K562 (cell line): ENCODE measurements around the gene ZSCAN29. TPM values are rescaled to one million over a fixed set of nuclear protein-coding genes. Genes with fewer than 3 reads are reported as not detected.

Experiments used
- HNRNPL ChIP-seq: fragments of 200-400 bp; formaldehyde crosslinking; IDR thresholded peaks from 2 replicates; pipeline ENCODE4 v1.6.1; 2017; ENCODE audit warnings: low read depth, mild to moderate bottlenecking, low read length
- REST ChIP-seq, 2 experiments: fragments of 450-650 bp; formaldehyde crosslinking in 1 of 2; IDR thresholded peaks; 2 replicates each; pipeline versions ENCODE4 v1.4.0 to v1.6.1; 2014 to 2020; ENCODE audit warnings: mild to moderate bottlenecking in 2 of 2, borderline replicate concordance in 1 of 2, low read depth in 1 of 2
- polyA plus RNA-seq, 8 experiments: library from polyadenylated mRNA; depleted of rRNA in 4 of 8; stranded (reverse) in 5 of 8; unstranded in 3 of 8; fragments of >200 nt; fragmentation: Nextera tagmentation in 2 of 8; fragmentation: Illumina TruSeq in 1 of 8; extraction: Ambion mirVana in 2 of 8; extraction: Trizol in 1 of 8; gene quantifications; 2 replicates each; pipeline versions ENCODE4 v1.2.1 to v1.2.3, GENCODE V29; 2011 to 2014; ENCODE audit warnings: inconsistent platforms in 1 of 8, missing spikeins in 1 of 8
- total RNA-seq, 7 experiments: library from RNA; depleted of rRNA in 6 of 7; stranded (reverse); fragments of >200 nt in 6 of 7; fragmentation: Illumina TruSeq in 2 of 7; extraction: Trizol in 2 of 7; gene quantifications; 2 replicates each; pipeline versions ENCODE4 v1.2.1 to v1.2.3, GENCODE V29; 2011 to 2021; ENCODE audit warnings: low replicate concordance in 1 of 7
- TF ChIP-seq, protein P1 (sequence below): sonication (generic); formaldehyde crosslinking; IDR thresholded peaks from 2 replicates; pipeline ENCODE4 v1.9.0; 2022; ENCODE audit warnings: mild to moderate bottlenecking, missing genetic modification reagents

The ZSCAN29 gene
- total and polyA plus RNA-seq, 9 of the 15 experiments (the other 6 are each of a cell fraction or from before 2014, with no cell fraction given) = 2.5 to 28.6 (median 19.7) TPM

DNA sequence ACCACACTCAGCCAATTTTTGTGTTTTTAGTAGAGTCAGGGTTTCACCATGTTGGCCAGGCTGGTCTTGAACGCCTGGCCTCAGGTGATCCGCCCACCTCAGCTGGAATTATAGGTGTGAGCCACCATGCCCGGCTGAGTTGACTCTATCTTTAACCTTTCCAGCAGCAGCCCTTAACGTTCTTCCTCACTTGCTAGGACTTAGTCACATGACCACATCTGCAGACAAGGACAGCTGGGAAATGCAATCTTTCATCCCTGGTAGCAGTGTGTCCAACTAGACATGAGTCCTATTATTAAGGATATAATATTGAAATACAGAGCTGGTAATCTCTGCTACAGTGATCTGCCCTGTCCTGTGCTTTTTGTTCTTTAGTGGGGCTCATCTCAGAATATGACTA, 58.5 kb downstream of the ZSCAN29 start (continued):
- TF ChIP-seq REST (IDR thresholded peaks at IDR 0.05; ENCODE audit: borderline replicate concordance) (no peak), REST (CRISPR knock-in tag; IDR thresholded peaks at IDR 0.05; ENCODE audit: low read depth) (no peak), HNRNPL (no peak)
- TF ChIP-seq, protein P1, sequence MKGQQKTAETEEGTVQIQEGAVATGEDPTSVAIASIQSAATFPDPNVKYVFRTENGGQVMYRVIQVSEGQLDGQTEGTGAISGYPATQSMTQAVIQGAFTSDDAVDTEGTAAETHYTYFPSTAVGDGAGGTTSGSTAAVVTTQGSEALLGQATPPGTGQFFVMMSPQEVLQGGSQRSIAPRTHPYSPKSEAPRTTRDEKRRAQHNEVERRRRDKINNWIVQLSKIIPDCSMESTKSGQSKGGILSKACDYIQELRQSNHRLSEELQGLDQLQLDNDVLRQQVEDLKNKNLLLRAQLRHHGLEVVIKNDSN = 0 out of 2 replicates have a peak, but pooled peaks have one; percentile 15

Other genes starting within 250 kb of the ZSCAN29 start
Only the 7 nearest of the 12 such genes appear.
- gene EPB42, start 150.0 kb downstream of the ZSCAN29 start, total RNA-seq (2014; rRNA removed) = 1.5 and 2.1 TPM in 2 replicates
- gene EPB42, start 150.0 kb downstream of the ZSCAN29 start, total RNA-seq (2014; rRNA removed; fragmentation: Illumina TruSeq; extraction: Trizol) = 1.4 and 1.5 TPM in 2 replicates
- gene EPB42, start 150.0 kb downstream of the ZSCAN29 start, total RNA-seq (2015; rRNA removed; fragmentation: Illumina TruSeq; extraction: Trizol) = 0.51 and 0.79 TPM in 2 replicates
- 1.3 and 1.7 TPM in 2 replicates for gene EPB42, start 150.0 kb downstream of the ZSCAN29 start, total RNA-seq (2021)
- 0.59 and 0.89 TPM in 2 replicates for gene EPB42, start 150.0 kb downstream of the ZSCAN29 start, polyA plus RNA-seq (2011; rRNA removed)
- gene EPB42, start 150.0 kb downstream of the ZSCAN29 start, polyA plus RNA-seq (2014; fragmentation: Illumina TruSeq; extraction: Trizol) = 1.5 and 2.3 TPM in 2 replicates
- under 1 TPM; 0.38 to 0.57 TPM for gene EPB42, start 150.0 kb downstream of the ZSCAN29 start, polyA plus RNA-seq (2014; fragmentation: Nextera tagmentation; extraction: Ambion mirVana)
- gene EPB42, start 150.0 kb downstream of the ZSCAN29 start, polyA plus RNA-seq (2014; rRNA removed) = 1.3 and 1.6 TPM in 2 replicates
- not detected in 2 replicates for gene TGM5, start 104.1 kb downstream of the ZSCAN29 start, total RNA-seq (2014; rRNA removed)
- gene TGM5, start 104.1 kb downstream of the ZSCAN29 start, total RNA-seq (2014; rRNA removed; fragmentation: Illumina TruSeq; extraction: Trizol) = not detected in 2 replicates
- 0.07 and 0.15 TPM in 2 replicates for gene TGM5, start 104.1 kb downstream of the ZSCAN29 start, total RNA-seq (2015; rRNA removed; fragmentation: Illumina TruSeq; extraction: Trizol)
- not detected in 2 replicates for gene TGM5, start 104.1 kb downstream of the ZSCAN29 start, total RNA-seq (2021)
- 0.07 TPM in 1 of 2 replicates, not detected in the other for gene TGM5, start 104.1 kb downstream of the ZSCAN29 start, polyA plus RNA-seq (2011; rRNA removed)
- not detected in 2 replicates for gene TGM5, start 104.1 kb downstream of the ZSCAN29 start, polyA plus RNA-seq (2014; fragmentation: Illumina TruSeq; extraction: Trizol)
- gene TGM5, start 104.1 kb downstream of the ZSCAN29 start, polyA plus RNA-seq (2014; fragmentation: Nextera tagmentation; extraction: Ambion mirVana) = under 1 TPM; 0.03 to 0.10 TPM
- not detected in 2 replicates for gene TGM5, start 104.1 kb downstream of the ZSCAN29 start, polyA plus RNA-seq (2014; rRNA removed)
- gene TGM7, start 68.8 kb downstream of the ZSCAN29 start, total RNA-seq (2014; rRNA removed) = not detected in 2 replicates
- gene TGM7, start 68.8 kb downstream of the ZSCAN29 start, total RNA-seq (2014; rRNA removed; fragmentation: Illumina TruSeq; extraction: Trizol) = not detected in 2 replicates
- gene TGM7, start 68.8 kb downstream of the ZSCAN29 start, total RNA-seq (2015; rRNA removed; fragmentation: Illumina TruSeq; extraction: Trizol) = not detected in 2 replicates
- gene TGM7, start 68.8 kb downstream of the ZSCAN29 start, total RNA-seq (2021) = not detected in 2 replicates
- not detected in 2 replicates for gene TGM7, start 68.8 kb downstream of the ZSCAN29 start, polyA plus RNA-seq (2011; rRNA removed)
- not detected in 2 replicates for gene TGM7, start 68.8 kb downstream of the ZSCAN29 start, polyA plus RNA-seq (2014; fragmentation: Illumina TruSeq; extraction: Trizol)
- not detected for gene TGM7, start 68.8 kb downstream of the ZSCAN29 start, polyA plus RNA-seq (2014; fragmentation: Nextera tagmentation; extraction: Ambion mirVana)
- gene TGM7, start 68.8 kb downstream of the ZSCAN29 start, polyA plus RNA-seq (2014; rRNA removed) = not detected in 2 replicates
- gene LCMT2, start 40.5 kb downstream of the ZSCAN29 start, total RNA-seq (2014; rRNA removed) = 7.8 and 11.8 TPM in 2 replicates
- 16.5 and 18.6 TPM in 2 replicates for gene LCMT2, start 40.5 kb downstream of the ZSCAN29 start, total RNA-seq (2014; rRNA removed; fragmentation: Illumina TruSeq; extraction: Trizol)
- 19.6 and 21.8 TPM in 2 replicates for gene LCMT2, start 40.5 kb downstream of the ZSCAN29 start, total RNA-seq (2015; rRNA removed; fragmentation: Illumina TruSeq; extraction: Trizol)
- gene LCMT2, start 40.5 kb downstream of the ZSCAN29 start, total RNA-seq (2021) = 15.2 and 16.0 TPM in 2 replicates
- 14.9 and 22.3 TPM in 2 replicates for gene LCMT2, start 40.5 kb downstream of the ZSCAN29 start, polyA plus RNA-seq (2011; rRNA removed)
- gene LCMT2, start 40.5 kb downstream of the ZSCAN29 start, polyA plus RNA-seq (2014; fragmentation: Illumina TruSeq; extraction: Trizol) = 15.3 and 18.2 TPM in 2 replicates
- 1 to 10 TPM; 2.5 to 2.9 TPM for gene LCMT2, start 40.5 kb downstream of the ZSCAN29 start, polyA plus RNA-seq (2014; fragmentation: Nextera tagmentation; extraction: Ambion mirVana)
- 12.7 and 14.2 TPM in 2 replicates for gene LCMT2, start 40.5 kb downstream of the ZSCAN29 start, polyA plus RNA-seq (2014; rRNA removed)
- 29.6 and 33.3 TPM in 2 replicates for gene TUBGCP4, start 58 bp upstream of the ZSCAN29 start, total RNA-seq (2014; rRNA removed)
- gene TUBGCP4, start 58 bp upstream of the ZSCAN29 start, total RNA-seq (2014; rRNA removed; fragmentation: Illumina TruSeq; extraction: Trizol) = 27.9 and 29.4 TPM in 2 replicates
- 26.5 and 29.5 TPM in 2 replicates for gene TUBGCP4, start 58 bp upstream of the ZSCAN29 start, total RNA-seq (2015; rRNA removed; fragmentation: Illumina TruSeq; extraction: Trizol)
- gene TUBGCP4, start 58 bp upstream of the ZSCAN29 start, total RNA-seq (2021) = 50.2 and 52.1 TPM in 2 replicates
- gene TUBGCP4, start 58 bp upstream of the ZSCAN29 start, polyA plus RNA-seq (2011; rRNA removed) = 30.6 and 40.2 TPM in 2 replicates
- gene TUBGCP4, start 58 bp upstream of the ZSCAN29 start, polyA plus RNA-seq (2014; fragmentation: Illumina TruSeq; extraction: Trizol) = 34.7 and 40.1 TPM in 2 replicates
- 10 to 100 TPM; 10.7 to 13.1 TPM for gene TUBGCP4, start 58 bp upstream of the ZSCAN29 start, polyA plus RNA-seq (2014; fragmentation: Nextera tagmentation; extraction: Ambion mirVana)
- gene TUBGCP4, start 58 bp upstream of the ZSCAN29 start, polyA plus RNA-seq (2014; rRNA removed) = 31.1 and 31.3 TPM in 2 replicates
- 30.9 and 31.3 TPM in 2 replicates for gene TP53BP1, start 122.1 kb upstream of the ZSCAN29 start, total RNA-seq (2014; rRNA removed)
- 37.6 and 38.1 TPM in 2 replicates for gene TP53BP1, start 122.1 kb upstream of the ZSCAN29 start, total RNA-seq (2014; rRNA removed; fragmentation: Illumina TruSeq; extraction: Trizol)
- gene TP53BP1, start 122.1 kb upstream of the ZSCAN29 start, total RNA-seq (2015; rRNA removed; fragmentation: Illumina TruSeq; extraction: Trizol) = 34.5 and 38.5 TPM in 2 replicates
- 32.8 and 32.9 TPM in 2 replicates for gene TP53BP1, start 122.1 kb upstream of the ZSCAN29 start, total RNA-seq (2021)
- gene TP53BP1, start 122.1 kb upstream of the ZSCAN29 start, polyA plus RNA-seq (2011; rRNA removed) = 58.1 and 63.3 TPM in 2 replicates
- 26.7 and 29.6 TPM in 2 replicates for gene TP53BP1, start 122.1 kb upstream of the ZSCAN29 start, polyA plus RNA-seq (2014; fragmentation: Illumina TruSeq; extraction: Trizol)
- 1 to 10 TPM; 5.7 to 6.3 TPM for gene TP53BP1, start 122.1 kb upstream of the ZSCAN29 start, polyA plus RNA-seq (2014; fragmentation: Nextera tagmentation; extraction: Ambion mirVana)
- 22.6 and 23.2 TPM in 2 replicates for gene TP53BP1, start 122.1 kb upstream of the ZSCAN29 start, polyA plus RNA-seq (2014; rRNA removed)
- 9.4 and 11.8 TPM in 2 replicates for gene MAP1A, start 146.6 kb upstream of the ZSCAN29 start, total RNA-seq (2014; rRNA removed)
- 6.9 and 7.3 TPM in 2 replicates for gene MAP1A, start 146.6 kb upstream of the ZSCAN29 start, total RNA-seq (2014; rRNA removed; fragmentation: Illumina TruSeq; extraction: Trizol)
- 7.6 and 9.0 TPM in 2 replicates for gene MAP1A, start 146.6 kb upstream of the ZSCAN29 start, total RNA-seq (2015; rRNA removed; fragmentation: Illumina TruSeq; extraction: Trizol)
- gene MAP1A, start 146.6 kb upstream of the ZSCAN29 start, total RNA-seq (2021) = 18.6 and 20.3 TPM in 2 replicates
- gene MAP1A, start 146.6 kb upstream of the ZSCAN29 start, polyA plus RNA-seq (2011; rRNA removed) = 4.3 and 7.0 TPM in 2 replicates
- 12.5 and 13.4 TPM in 2 replicates for gene MAP1A, start 146.6 kb upstream of the ZSCAN29 start, polyA plus RNA-seq (2014; fragmentation: Illumina TruSeq; extraction: Trizol)
- 1 to 10 TPM; 2.0 to 5.6 TPM for gene MAP1A, start 146.6 kb upstream of the ZSCAN29 start, polyA plus RNA-seq (2014; fragmentation: Nextera tagmentation; extraction: Ambion mirVana)
- 4.4 and 4.7 TPM in 2 replicates for gene MAP1A, start 146.6 kb upstream of the ZSCAN29 start, polyA plus RNA-seq (2014; rRNA removed)